NCI-H1930 (cell line): ENCODE results near the gene RAB3GAP1.

Experiments
- DNase-seq, 2 experiments: peaks; one replicate each; lab custom pipeline; 2025; lab: John Stamatoyannopoulos, UW

RAB3GAP1 gene

GRCh38 chr2:135164431-135164830, 112.3 kb downstream of the RAB3GAP1 start:
- no peak for DNase-seq

DNA sequence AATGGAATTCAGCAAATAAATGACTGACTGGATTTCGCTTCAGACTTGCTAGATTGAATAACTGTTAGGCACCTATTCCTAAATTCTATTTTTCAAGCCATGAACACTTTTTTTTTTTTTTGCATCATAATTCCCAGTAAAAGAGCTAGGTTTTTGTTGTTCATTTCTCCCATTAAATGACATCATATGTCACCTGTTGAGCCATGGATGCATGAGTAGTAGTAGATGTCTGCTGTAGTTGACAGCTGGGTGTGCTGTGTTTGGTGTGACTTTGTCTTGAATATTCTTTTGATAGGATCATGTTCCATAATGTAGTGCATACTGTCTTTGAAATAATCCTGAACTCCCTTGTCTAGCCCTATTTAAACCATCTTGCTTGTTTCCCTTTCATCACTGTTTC, 115.2 kb downstream of the RAB3GAP1 start:
- DNase-seq = no peak

GRCh38 chr2:135168204-135168856, 116.2 kb downstream of the RAB3GAP1 start:
- DNase-seq = no peak

GRCh38 chr2:135169900-135170753, 118.0 kb downstream of the RAB3GAP1 start:
- DNase-seq = no peak

DNA sequence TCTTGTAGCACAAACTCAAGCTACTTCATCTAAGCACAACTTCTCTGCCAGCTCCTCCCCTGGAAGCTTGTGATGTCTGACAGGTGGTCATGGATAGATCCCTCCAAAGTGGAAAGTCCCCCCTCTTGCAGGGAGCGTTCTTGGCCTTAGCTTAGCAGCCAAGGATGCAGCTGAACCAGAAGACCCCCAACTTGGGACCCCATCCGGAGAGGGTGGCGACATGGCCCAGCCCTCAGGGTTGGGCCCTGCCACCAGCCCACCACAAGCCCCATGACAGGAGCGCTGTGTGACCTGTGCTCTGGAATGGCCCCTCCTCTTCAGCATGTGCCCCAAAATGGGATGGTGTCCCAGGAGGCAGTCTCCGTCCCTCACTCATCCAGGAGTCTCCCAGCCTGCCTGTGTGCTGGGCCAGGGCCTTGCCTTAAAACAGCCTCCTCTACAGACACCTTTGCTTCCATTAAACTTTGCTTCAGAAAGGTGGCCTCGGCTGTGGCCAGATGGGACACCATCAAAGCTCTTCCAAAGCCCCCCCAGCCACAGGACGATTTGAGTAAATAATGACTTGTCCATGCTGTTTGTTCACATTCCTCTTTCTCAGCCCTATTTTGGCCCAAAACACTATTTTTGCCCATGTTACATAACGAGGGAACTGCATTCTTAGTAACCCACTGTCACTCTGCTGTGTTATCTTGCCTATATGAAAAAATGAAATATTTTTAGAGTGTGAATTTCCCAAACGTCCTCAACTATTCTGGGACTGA, 122.1 kb downstream of the RAB3GAP1 start:
- no peak for DNase-seq

DNA sequence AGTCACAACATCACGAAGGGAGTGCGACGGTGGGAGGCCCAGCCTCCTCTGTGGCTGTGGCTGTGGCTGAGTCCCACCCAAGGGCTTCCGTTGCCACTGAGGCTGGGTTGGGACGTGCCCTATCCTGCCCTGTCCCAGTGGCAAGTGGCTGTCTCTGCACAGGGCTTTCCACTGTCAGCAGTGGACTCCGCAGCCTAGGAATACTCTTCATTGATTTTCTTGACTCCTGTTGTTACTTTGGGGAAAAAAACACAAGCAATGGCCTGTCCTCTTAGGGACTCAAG, 122.7 kb downstream of the RAB3GAP1 start:
- DNase-seq = no peak

DNA sequence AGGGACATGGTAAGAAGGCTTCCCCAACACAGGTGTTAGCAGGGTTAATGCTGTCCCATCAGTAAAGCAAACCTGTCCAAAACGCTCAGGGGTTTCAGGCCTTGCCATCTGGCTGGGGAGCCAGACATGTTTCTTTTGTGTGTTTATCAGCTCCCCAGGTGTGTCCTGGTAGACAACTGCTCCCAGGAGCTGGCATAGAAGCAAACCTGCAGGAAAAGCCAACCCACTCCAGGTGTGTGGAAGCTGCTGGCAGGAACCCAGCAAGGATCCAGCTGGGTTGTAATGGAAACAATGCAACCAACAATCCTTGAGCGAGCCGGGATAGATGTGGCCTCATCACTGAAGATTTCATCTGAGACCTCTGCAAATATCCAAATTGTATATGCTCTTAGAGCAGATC, 123.1 kb downstream of the RAB3GAP1 start:
- no peak for DNase-seq

DNA sequence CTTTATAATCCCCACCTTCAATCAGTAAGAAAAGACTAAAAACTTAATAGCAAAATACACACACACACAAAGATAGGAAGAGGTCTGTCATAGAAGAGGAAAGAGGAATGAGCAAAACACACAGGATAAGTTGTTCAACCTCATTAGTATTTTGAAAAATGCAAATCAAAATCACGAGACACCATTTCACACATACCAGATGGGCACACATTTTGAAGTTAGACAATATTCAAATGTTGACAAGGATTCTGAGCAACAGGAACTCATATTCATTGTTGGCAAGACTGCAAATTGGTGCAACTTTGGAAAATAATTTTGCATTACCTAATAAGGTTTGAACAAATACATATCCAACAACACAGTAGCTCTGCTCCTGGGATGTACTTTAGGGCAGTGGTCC, 127.6 kb downstream of the RAB3GAP1 start:
- no peak for DNase-seq

GRCh38 chr2:135182190-135182589, 130.1 kb downstream of the RAB3GAP1 start:
- DNase-seq = no peak

- no peak for DNase-seq
These were observed 130.5 kb downstream of the RAB3GAP1 start for GRCh38 chr2:135182601-135183000.

DNA sequence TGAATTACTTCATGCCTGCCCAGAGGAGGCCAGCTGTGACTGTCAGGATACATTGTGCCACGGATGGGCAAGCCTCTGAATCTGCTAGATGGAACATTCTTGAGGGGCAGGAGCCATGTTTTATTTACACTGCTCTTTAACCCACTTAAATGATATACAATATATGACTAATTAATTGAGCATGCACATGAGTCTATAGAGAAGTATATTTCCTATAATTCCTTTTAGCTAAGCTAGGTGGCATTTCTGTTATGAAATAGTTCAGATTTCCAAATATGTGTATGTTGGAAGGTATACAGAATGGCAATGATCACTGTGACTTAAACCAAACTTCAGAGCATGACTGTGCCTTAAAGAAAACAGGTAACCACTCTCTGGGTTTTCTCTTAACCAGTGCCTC, 131.7 kb downstream of the RAB3GAP1 start:
- DNase-seq = no peak

DNA sequence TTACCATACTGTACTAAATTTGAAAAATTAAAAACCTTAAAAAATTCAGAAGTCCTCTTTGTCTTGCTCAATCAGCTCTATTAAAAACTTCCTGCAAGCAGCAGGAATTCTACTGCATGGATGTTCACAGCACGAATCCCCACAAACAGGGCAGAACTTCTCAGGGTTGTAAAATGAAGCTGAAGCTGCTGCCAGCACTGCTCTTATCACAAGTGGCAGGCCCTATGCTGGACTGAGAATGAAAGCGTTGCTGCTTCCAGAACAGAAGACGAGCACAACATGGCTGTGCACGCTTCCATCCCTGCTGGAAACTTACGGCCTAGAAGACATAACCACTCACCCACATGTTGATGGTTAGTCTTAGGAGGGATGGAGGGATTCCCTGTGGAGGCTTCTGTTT, 134.0 kb downstream of the RAB3GAP1 start:
- no peak for DNase-seq

DNA sequence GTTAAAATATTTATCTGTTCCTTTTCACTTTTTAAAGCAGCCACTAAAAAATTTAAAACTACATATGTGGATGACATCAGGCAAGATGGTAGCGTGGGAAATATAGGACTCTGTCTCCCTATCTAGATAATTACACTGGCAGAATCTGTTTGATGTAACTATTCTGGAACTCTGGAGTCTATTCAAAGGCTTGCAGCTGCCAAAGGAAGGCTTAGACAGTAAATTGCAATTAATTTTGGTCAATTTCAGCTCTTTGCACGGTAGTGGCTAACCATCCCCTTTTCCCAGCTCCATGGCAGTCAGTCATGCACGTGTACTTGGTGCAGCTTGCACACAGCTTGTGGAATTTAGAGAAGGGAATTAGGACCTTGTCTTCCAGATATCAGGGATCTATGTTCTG, 135.2 kb downstream of the RAB3GAP1 start:
- no peak for DNase-seq

- DNase-seq = no peak
These were observed 137.1 kb downstream of the RAB3GAP1 start for GRCh38 chr2:135189148-135189547.

- DNase-seq = no peak
These were observed 138.7 kb downstream of the RAB3GAP1 start for GRCh38 chr2:135190799-135191198.

GRCh38 chr2:135198481-135198880, 146.4 kb downstream of the RAB3GAP1 start:
- DNase-seq = no peak

DNA sequence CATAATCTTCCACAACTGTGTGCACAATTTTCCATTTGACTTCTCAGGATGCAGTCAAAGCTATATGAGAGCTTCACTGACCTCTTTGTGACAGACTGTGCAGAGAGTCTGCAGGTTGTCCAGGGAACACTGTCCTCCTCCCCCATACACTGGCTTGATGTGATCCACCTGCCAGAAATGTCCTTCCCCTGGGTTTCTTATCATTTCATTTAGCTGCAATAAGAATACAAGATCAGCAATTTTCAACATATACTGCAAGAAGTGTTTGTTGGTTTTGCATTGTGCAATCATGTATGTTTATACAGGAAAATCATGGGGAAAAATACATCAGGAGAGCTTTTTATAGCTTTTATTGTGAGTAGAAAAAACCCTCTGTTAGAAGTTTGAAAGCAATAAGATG, 150.7 kb downstream of the RAB3GAP1 start:
- no peak for DNase-seq

DNA sequence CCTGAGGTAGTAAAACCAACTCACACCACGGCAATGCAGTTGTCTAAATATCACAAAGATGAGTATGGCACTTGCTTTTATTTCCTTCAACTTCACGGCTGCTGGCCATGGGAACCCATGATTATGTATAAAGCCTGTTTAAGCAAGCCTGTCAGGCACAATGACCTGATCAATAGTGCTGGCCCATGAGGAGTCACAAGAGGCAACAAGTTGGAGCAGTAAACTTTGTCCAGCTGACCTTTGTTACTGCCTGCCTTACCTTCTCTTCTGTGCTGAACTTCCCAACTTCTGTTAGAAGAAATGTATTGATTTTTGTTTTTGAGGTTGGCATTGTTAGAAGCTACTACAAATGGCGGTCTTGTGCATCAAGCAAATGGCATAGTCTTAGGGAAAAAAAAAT, 151.9 kb downstream of the RAB3GAP1 start:
- no peak for DNase-seq

- no peak for DNase-seq
These were observed 155.9 kb downstream of the RAB3GAP1 start for GRCh38 chr2:135208016-135208415.

GRCh38 chr2:135212757-135213156, 160.7 kb downstream of the RAB3GAP1 start:
- no peak for DNase-seq

DNA sequence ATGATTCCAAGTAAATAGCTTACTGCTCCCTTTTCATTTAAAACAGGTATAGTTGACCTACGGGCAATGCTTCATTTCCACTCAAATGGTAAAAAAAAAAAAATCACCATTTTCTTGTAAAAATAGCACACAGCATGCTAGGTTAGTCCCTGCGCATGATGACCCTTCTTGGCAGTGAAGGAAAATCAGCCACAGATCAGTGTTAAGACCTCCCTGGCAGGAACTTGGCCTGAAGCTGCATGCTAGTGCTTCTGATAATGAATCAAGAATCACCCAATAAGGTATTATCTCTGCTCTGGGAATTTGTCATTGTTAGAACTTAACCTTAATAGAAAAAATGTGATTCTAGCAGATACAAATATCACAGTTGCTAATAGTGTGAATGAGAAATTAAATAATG, 166.3 kb downstream of the RAB3GAP1 start:
- DNase-seq = no peak

DNA sequence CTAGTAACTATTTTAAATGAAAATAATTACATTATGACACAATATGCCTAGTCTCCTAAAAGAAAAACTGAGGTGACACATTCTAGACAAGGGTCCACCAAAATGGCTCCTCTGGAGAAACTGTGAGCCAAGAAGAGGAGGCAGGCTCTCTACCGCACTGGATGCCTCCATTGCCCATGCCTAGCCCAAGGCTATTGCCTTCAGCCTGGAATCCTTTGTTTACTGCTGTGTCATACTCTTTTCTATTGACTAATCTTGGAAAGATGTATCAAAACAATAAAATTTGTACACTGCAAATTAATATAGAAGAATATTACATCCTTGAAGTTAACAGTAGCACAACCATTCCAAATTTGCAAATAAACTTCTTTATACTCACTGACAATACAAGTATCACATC, 167.1 kb downstream of the RAB3GAP1 start:
- no peak for DNase-seq
